ENCODE measurements around the gene MRPL23. TPM values are rescaled to one million over a fixed set of nuclear protein-coding genes. Genes with fewer than 3 reads are reported as not detected.

Gene MRPL23
- total RNA-seq, 1 experiment from 2014 or later, result 73.2 TPM

GRCh38 chr11:1952806-1953482, 5.8 kb downstream of the MRPL23 start:
- DNase-seq (ENCODE audit: low read depth), result no peak

GRCh38 chr11:1953489-1954266, 6.5 kb downstream of the MRPL23 start:
- no peak for DNase-seq (ENCODE audit: low read depth)

GRCh38 chr11:1958367-1958766, 11.2 kb downstream of the MRPL23 start:
- DNase-seq (ENCODE audit: low read depth), result no peak

GRCh38 chr11:1959786-1960185, 12.7 kb downstream of the MRPL23 start:
- DNase-seq (ENCODE audit: low read depth), result no peak

- no peak for DNase-seq (ENCODE audit: low read depth)
Measured at GRCh38 chr11:1963864-1964263, 16.7 kb downstream of the MRPL23 start.

GRCh38 chr11:1964348-1964747, 17.2 kb downstream of the MRPL23 start:
- DNase-seq (ENCODE audit: low read depth), result no peak

- no peak for DNase-seq (ENCODE audit: low read depth)
Measured at GRCh38 chr11:1964955-1965354, 17.8 kb downstream of the MRPL23 start.

- DNase-seq (ENCODE audit: low read depth), result no peak
Measured at GRCh38 chr11:1966531-1966930, 19.4 kb downstream of the MRPL23 start.

- no peak for DNase-seq (ENCODE audit: low read depth)
Measured at GRCh38 chr11:1967641-1968225, 20.6 kb downstream of the MRPL23 start.

GRCh38 chr11:1968454-1969002, 21.4 kb downstream of the MRPL23 start:
- no peak for DNase-seq (ENCODE audit: low read depth)

- DNase-seq (ENCODE audit: low read depth), result no peak
Measured at GRCh38 chr11:1969035-1969434, 21.9 kb downstream of the MRPL23 start.

- no peak for DNase-seq (ENCODE audit: low read depth)
Measured at GRCh38 chr11:1969776-1970175, 22.6 kb downstream of the MRPL23 start.

GRCh38 chr11:1970956-1971355, 23.8 kb downstream of the MRPL23 start:
- no peak for DNase-seq (ENCODE audit: low read depth)

GRCh38 chr11:1975185-1975584, 28.1 kb downstream of the MRPL23 start:
- no peak for DNase-seq (ENCODE audit: low read depth)

- DNase-seq (ENCODE audit: low read depth), result no peak
Measured at GRCh38 chr11:1978720-1979473, 31.8 kb downstream of the MRPL23 start.

- no peak for DNase-seq (ENCODE audit: low read depth)
Measured at GRCh38 chr11:1979607-1980006, 32.5 kb downstream of the MRPL23 start.

- DNase-seq (ENCODE audit: low read depth), result no peak
Measured at GRCh38 chr11:1982873-1983600, 35.9 kb downstream of the MRPL23 start.

- no peak for DNase-seq (ENCODE audit: low read depth)
Measured at GRCh38 chr11:1983601-1983961, 36.4 kb downstream of the MRPL23 start.

GRCh38 chr11:1987024-1987423, 39.9 kb downstream of the MRPL23 start:
- no peak for DNase-seq (ENCODE audit: low read depth)

GRCh38 chr11:1988174-1988573, 41.0 kb downstream of the MRPL23 start:
- no peak for DNase-seq (ENCODE audit: low read depth)
